K562 (cell line): ENCODE measurements around the gene COASY. TPM values are rescaled to one million over a fixed set of nuclear protein-coding genes. Genes with fewer than 3 reads are reported as not detected.

ENCODE experiments used
- DMBX1 ChIP-seq: fragments of 250-450 bp; sonication (Bioruptor Pico); IDR thresholded peaks from 2 replicates; pipeline ENCODE4 v1.8.0; 2022; ENCODE audit warnings: inconsistent platforms, mild to moderate bottlenecking, moderate library complexity, borderline replicate concordance
- DPF2 ChIP-seq: fragments of 450-650 bp; IDR thresholded peaks from 2 replicates; pipeline ENCODE4 v1.6.1; 2016
- ELF4 ChIP-seq: fragments of 450-650 bp; formaldehyde crosslinking; IDR thresholded peaks from 2 replicates; pipeline ENCODE4 v1.4.0; 2022; ENCODE audit warnings: missing genetic modification characterization
- ERF ChIP-seq: fragments of 450-650 bp; formaldehyde crosslinking; IDR thresholded peaks from 2 replicates; pipeline ENCODE4 v1.4.0; 2020; ENCODE audit warnings: mild to moderate bottlenecking, mixed read lengths
- MTA2 ChIP-seq: fragments of 450-650 bp; IDR thresholded peaks from 2 replicates; pipeline ENCODE4 v1.6.1; 2016; ENCODE audit warnings: low read depth
- PCBP1 ChIP-seq: fragments of 200-400 bp; formaldehyde crosslinking; IDR thresholded peaks from 2 replicates; pipeline ENCODE4 v1.6.1; 2018; ENCODE audit warnings: mild to moderate bottlenecking, low read depth, low read length; ENCODE audit not compliant: poor library complexity, severe bottlenecking
- RBBP5 ChIP-seq: fragments of 200-600 bp; sonication (generic); IDR thresholded peaks from 2 replicates; pipeline ENCODE4 v1.6.1; 2012; ENCODE audit warnings: borderline replicate concordance, mild to moderate bottlenecking, low read length, control low read depth, inconsistent platforms; ENCODE audit not compliant: insufficient read depth, poor library complexity, severe bottlenecking
- SETDB1 ChIP-seq: IDR thresholded peaks from one replicate; pipeline ENCODE4 v1.6.1; 2012; ENCODE audit warnings: low read length, control low read depth, inconsistent platforms
- SRSF9 ChIP-seq: fragments of 200-400 bp; formaldehyde crosslinking; IDR thresholded peaks from 2 replicates; pipeline ENCODE4 v1.6.1; 2017; ENCODE audit warnings: low read depth, low read length, borderline replicate concordance
- YY1 ChIP-seq, 3 experiments: IDR thresholded peaks; 2 replicates each; pipeline ENCODE4 v1.6.1; 2011; ENCODE audit warnings: low read length in 2 of 3, mild to moderate bottlenecking in 2 of 3, moderate library complexity in 2 of 3, borderline replicate concordance in 1 of 3, control low read depth in 1 of 3, low read depth in 1 of 3; ENCODE audit not compliant: insufficient read depth in 3 of 3, insufficient replicate concordance in 2 of 3, control insufficient read depth in 1 of 3, insufficient read length in 1 of 3; ENCODE audit errors: extremely low read depth in 1 of 3
- ZNF24 ChIP-seq: fragments of 450-650 bp; IDR thresholded peaks from 2 replicates; pipeline ENCODE4 v1.6.1; 2016
- polyA plus RNA-seq, 8 experiments: library from polyadenylated mRNA; depleted of rRNA in 4 of 8; stranded (reverse) in 5 of 8; unstranded in 3 of 8; fragments of >200 nt; fragmentation: Nextera tagmentation in 2 of 8; fragmentation: Illumina TruSeq in 1 of 8; extraction: Ambion mirVana in 2 of 8; extraction: Trizol in 1 of 8; gene quantifications; 2 replicates each; pipeline versions ENCODE4 v1.2.1 to v1.2.3, GENCODE V29; 2011 to 2014; ENCODE audit warnings: inconsistent platforms in 1 of 8, missing spikeins in 1 of 8
- total RNA-seq, 7 experiments: library from RNA; depleted of rRNA in 6 of 7; stranded (reverse); fragments of >200 nt in 6 of 7; fragmentation: Illumina TruSeq in 2 of 7; extraction: Trizol in 2 of 7; gene quantifications; 2 replicates each; pipeline versions ENCODE4 v1.2.1 to v1.2.3, GENCODE V29; 2011 to 2021; ENCODE audit warnings: low replicate concordance in 1 of 7
- TF ChIP-seq, protein P1 (sequence below): fragments of 250-450 bp; sonication (Bioruptor Pico); IDR thresholded peaks from 2 replicates; pipeline ENCODE4 v1.4.0; 2020; ENCODE audit warnings: mild to moderate bottlenecking, moderate library complexity
- TF ChIP-seq, protein P2 (sequence below): fragments of 450-650 bp; formaldehyde crosslinking; IDR thresholded peaks from 2 replicates; pipeline ENCODE4 v1.4.0; 2022; ENCODE audit warnings: mild to moderate bottlenecking, moderate library complexity
- TF ChIP-seq, protein P3 (sequence below): fragments of 250-450 bp; sonication (Bioruptor Pico); IDR thresholded peaks from 2 replicates; pipeline ENCODE4 v1.9.0; 2021; ENCODE audit warnings: mild to moderate bottlenecking, inconsistent platforms
- TF ChIP-seq, protein P4 (sequence below): sonication (generic); formaldehyde crosslinking; IDR thresholded peaks from 2 replicates; pipeline ENCODE4 v1.8.0; 2022; ENCODE audit warnings: mild to moderate bottlenecking, missing genetic modification reagents
- TF ChIP-seq, protein P5 (sequence below): fragments of 250-450 bp; sonication (Bioruptor Pico); IDR thresholded peaks from 2 replicates; pipeline ENCODE4 v1.5.1; 2021; ENCODE audit warnings: mild to moderate bottlenecking

COASY gene
- total and polyA plus RNA-seq, 9 of the 15 experiments (the other 6 are each of a cell fraction or from before 2014, with no cell fraction given): 25.4 to 175 (median 62.3) TPM

DNA sequence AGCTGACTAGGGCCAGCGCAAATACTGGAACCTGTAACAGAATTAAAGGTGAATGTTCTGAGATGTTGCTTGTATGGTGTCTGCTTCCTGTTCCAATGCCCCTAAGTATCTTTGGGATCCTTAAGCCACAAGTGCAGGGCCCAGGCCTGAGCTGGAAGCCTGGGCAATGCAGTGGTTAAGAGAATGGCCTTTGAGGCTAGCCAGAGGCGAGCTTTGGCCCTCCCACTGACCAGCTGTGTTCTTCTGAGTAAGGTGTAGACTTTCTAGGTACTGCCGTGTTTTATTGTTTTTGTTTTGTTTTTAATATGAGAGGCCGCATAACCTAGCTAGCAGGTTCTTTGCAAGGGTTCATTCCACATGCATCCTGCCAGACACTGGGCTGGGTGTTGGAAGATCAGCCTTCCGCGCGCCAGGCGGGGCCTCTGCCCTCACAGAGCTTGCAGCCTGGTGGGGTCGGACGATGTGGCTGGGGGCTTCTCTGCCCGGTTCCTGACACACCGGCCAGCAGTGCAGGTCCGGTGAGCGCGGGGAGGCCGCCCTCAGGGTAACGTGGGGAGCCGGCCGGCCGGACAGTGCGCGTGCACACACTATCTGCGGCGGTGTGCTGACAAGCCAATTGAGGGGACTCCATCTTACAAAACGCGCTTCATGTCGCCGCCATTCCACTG is 4.4 kb downstream of the COASY start (continued):
- TF ChIP-seq, protein P1, sequence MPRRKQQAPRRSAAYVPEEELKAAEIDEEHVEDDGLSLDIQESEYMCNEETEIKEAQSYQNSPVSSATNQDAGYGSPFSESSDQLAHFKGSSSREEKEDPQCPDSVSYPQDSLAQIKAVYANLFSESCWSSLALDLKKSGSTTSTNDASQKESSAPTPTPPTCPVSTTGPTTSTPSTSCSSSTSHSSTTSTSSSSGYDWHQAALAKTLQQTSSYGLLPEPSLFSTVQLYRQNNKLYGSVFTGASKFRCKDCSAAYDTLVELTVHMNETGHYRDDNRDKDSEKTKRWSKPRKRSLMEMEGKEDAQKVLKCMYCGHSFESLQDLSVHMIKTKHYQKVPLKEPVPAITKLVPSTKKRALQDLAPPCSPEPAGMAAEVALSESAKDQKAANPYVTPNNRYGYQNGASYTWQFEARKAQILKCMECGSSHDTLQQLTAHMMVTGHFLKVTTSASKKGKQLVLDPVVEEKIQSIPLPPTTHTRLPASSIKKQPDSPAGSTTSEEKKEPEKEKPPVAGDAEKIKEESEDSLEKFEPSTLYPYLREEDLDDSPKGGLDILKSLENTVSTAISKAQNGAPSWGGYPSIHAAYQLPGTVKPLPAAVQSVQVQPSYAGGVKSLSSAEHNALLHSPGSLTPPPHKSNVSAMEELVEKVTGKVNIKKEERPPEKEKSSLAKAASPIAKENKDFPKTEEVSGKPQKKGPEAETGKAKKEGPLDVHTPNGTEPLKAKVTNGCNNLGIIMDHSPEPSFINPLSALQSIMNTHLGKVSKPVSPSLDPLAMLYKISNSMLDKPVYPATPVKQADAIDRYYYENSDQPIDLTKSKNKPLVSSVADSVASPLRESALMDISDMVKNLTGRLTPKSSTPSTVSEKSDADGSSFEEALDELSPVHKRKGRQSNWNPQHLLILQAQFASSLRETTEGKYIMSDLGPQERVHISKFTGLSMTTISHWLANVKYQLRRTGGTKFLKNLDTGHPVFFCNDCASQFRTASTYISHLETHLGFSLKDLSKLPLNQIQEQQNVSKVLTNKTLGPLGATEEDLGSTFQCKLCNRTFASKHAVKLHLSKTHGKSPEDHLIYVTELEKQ (CRISPR knock-in tag): 0 out of 2 replicates have a peak, but pooled peaks have one; percentile 28
- TF ChIP-seq MTA2 (no peak), ELF4 (CRISPR knock-in tag) (0 out of 2 replicates have a peak, but pooled peaks have one; percentile 32), SRSF9 (no peak), YY1 (IDR thresholded peaks at IDR 0.05; ENCODE audit: borderline replicate concordance in 1 of 3, control insufficient read depth in 1 of 3, extremely low read depth in 1 of 3, insufficient read depth in 3 of 3, insufficient read length in 1 of 3, insufficient replicate concordance in 2 of 3, low read depth in 1 of 3, low read length in 2 of 3) (peak; percentile 68 to 95 (median 85)), DPF2 (peak; percentile 14; the same call in 1 of the 2 replicates), SETDB1 (no peak), ZNF24 (no peak), RBBP5 (peak; percentile 13), ERF (CRISPR knock-in tag) (peak; percentile 93), PCBP1 (peak; percentile 8), DMBX1 (CRISPR knock-in tag) (peak; percentile 57)
- TF ChIP-seq, protein P2, sequence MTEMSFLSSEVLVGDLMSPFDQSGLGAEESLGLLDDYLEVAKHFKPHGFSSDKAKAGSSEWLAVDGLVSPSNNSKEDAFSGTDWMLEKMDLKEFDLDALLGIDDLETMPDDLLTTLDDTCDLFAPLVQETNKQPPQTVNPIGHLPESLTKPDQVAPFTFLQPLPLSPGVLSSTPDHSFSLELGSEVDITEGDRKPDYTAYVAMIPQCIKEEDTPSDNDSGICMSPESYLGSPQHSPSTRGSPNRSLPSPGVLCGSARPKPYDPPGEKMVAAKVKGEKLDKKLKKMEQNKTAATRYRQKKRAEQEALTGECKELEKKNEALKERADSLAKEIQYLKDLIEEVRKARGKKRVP (CRISPR knock-in tag): 0 out of 2 replicates have a peak, but pooled peaks have one; percentile 41
- TF ChIP-seq, protein P3, sequence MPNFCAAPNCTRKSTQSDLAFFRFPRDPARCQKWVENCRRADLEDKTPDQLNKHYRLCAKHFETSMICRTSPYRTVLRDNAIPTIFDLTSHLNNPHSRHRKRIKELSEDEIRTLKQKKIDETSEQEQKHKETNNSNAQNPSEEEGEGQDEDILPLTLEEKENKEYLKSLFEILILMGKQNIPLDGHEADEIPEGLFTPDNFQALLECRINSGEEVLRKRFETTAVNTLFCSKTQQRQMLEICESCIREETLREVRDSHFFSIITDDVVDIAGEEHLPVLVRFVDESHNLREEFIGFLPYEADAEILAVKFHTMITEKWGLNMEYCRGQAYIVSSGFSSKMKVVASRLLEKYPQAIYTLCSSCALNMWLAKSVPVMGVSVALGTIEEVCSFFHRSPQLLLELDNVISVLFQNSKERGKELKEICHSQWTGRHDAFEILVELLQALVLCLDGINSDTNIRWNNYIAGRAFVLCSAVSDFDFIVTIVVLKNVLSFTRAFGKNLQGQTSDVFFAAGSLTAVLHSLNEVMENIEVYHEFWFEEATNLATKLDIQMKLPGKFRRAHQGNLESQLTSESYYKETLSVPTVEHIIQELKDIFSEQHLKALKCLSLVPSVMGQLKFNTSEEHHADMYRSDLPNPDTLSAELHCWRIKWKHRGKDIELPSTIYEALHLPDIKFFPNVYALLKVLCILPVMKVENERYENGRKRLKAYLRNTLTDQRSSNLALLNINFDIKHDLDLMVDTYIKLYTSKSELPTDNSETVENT (CRISPR knock-in tag): peak; percentile 54; the same call in 1 of the 2 replicates
- TF ChIP-seq, protein P4, sequence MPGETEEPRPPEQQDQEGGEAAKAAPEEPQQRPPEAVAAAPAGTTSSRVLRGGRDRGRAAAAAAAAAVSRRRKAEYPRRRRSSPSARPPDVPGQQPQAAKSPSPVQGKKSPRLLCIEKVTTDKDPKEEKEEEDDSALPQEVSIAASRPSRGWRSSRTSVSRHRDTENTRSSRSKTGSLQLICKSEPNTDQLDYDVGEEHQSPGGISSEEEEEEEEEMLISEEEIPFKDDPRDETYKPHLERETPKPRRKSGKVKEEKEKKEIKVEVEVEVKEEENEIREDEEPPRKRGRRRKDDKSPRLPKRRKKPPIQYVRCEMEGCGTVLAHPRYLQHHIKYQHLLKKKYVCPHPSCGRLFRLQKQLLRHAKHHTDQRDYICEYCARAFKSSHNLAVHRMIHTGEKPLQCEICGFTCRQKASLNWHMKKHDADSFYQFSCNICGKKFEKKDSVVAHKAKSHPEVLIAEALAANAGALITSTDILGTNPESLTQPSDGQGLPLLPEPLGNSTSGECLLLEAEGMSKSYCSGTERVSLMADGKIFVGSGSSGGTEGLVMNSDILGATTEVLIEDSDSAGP: no peak
- TF ChIP-seq, protein P5, sequence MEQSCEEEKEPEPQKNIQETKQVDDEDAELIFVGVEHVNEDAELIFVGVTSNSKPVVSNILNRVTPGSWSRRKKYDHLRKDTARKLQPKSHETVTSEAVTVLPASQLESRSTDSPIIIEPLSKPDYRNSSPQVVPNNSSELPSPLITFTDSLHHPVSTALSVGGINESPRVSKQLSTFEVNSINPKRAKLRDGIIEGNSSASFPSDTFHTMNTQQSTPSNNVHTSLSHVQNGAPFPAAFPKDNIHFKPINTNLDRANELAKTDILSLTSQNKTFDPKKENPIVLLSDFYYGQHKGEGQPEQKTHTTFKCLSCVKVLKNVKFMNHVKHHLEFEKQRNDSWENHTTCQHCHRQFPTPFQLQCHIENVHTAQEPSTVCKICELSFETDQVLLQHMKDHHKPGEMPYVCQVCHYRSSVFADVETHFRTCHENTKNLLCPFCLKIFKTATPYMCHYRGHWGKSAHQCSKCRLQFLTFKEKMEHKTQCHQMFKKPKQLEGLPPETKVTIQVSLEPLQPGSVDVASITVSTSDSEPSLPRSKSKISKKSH (CRISPR knock-in tag): no peak
